K562 (cell line): ENCODE data around the gene GALR3.

ENCODE experiments used
- ATF1 ChIP-seq, 2 experiments: fragments of 450-650 bp in 1 of 2; IDR thresholded peaks; 2 replicates each; pipeline ENCODE4 v1.6.1; 2016; ENCODE audit warnings: missing compliant biosample characterization in 1 of 2, missing genetic modification characterization in 1 of 2
- EZH2 ChIP-seq: IDR thresholded peaks from 2 replicates; pipeline ENCODE4 v1.6.1; 2012; ENCODE audit warnings: low read depth, mild to moderate bottlenecking, inconsistent platforms, low read length, borderline replicate concordance
- POLR2AphosphoS5 ChIP-seq: IDR thresholded peaks from 2 replicates; pipeline ENCODE4 v1.6.1; 2011; ENCODE audit warnings: mild to moderate bottlenecking, low read depth, low read length, moderate library complexity; ENCODE audit not compliant: control insufficient read depth, insufficient read depth
- RBM22 ChIP-seq: fragments of 200-400 bp; formaldehyde crosslinking; IDR thresholded peaks from 2 replicates; pipeline ENCODE4 v1.6.1; 2018; ENCODE audit warnings: low read length, low read depth; ENCODE audit not compliant: poor library complexity, severe bottlenecking
- ZBTB26 ChIP-seq: fragments of 450-650 bp; formaldehyde crosslinking; IDR thresholded peaks from 2 replicates; pipeline ENCODE4 v1.4.0; 2022; ENCODE audit warnings: missing genetic modification characterization
- TF ChIP-seq, protein P1 (sequence below): sonication (generic); formaldehyde crosslinking; IDR thresholded peaks from 2 replicates; pipeline ENCODE4 v1.8.1; 2022; ENCODE audit warnings: missing genetic modification reagents

- TF ChIP-seq ATF1 (CRISPR knock-in tag; IDR thresholded peaks at IDR 0.05) = no peak
- no peak for TF ChIP-seq ATF1 (tag; IDR thresholded peaks at IDR 0.05)
- TF ChIP-seq, protein P1, sequence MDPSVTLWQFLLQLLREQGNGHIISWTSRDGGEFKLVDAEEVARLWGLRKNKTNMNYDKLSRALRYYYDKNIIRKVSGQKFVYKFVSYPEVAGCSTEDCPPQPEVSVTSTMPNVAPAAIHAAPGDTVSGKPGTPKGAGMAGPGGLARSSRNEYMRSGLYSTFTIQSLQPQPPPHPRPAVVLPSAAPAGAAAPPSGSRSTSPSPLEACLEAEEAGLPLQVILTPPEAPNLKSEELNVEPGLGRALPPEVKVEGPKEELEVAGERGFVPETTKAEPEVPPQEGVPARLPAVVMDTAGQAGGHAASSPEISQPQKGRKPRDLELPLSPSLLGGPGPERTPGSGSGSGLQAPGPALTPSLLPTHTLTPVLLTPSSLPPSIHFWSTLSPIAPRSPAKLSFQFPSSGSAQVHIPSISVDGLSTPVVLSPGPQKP = no peak
- no peak for TF ChIP-seq RBM22
- no peak for TF ChIP-seq POLR2AphosphoS5
- TF ChIP-seq EZH2 = no peak
- no peak for TF ChIP-seq ZBTB26 (CRISPR knock-in tag)
These were observed 17.3 kb upstream of the GALR3 start for GRCh38 chr22:37805810-37806277.
